Prostate gland (tissue), 2 donors: Measurements from ENCODE around the gene CD69. TPM values are rescaled to one million over a fixed set of nuclear protein-coding genes. Genes with fewer than 3 reads are reported as not detected.
"Not testable (repeated sequence)": the region's sequence is repeated elsewhere in the genome, so short reads cannot be mapped to it uniquely, and the experiment has no call there.

ENCODE experiments used
- DNase-seq: peaks from one replicate; pipeline ENCODE4 v3.0.0-alpha.2; 2019; ENCODE audit warnings: low spot score
- H3K27ac ChIP-seq, 2 donors: fragments of 200-600 bp; sonication (generic); 2 replicates each; pipeline ENCODE4 v1.5.1; 2017 to 2019
- H3K27me3 ChIP-seq: fragments of 200-600 bp; sonication (generic); replicated peaks from 2 replicates; pipeline ENCODE4 v1.5.1; 2019; ENCODE audit not compliant: insufficient read depth
- H3K36me3 ChIP-seq, 2 donors: fragments of 200-600 bp; sonication (generic); 1 replicate in 1 of 2; 2 replicates in 1 of 2; pipeline versions ENCODE4 v1.5.1 to v1.8.1; 2017 to 2019
- H3K4me1 ChIP-seq: fragments of 200-600 bp; sonication (generic); replicated peaks from 2 replicates; pipeline ENCODE4 v1.5.1; 2019
- H3K4me3 ChIP-seq, 2 donors: fragments of 200-600 bp; sonication (generic); 2 replicates each; pipeline ENCODE4 v1.5.1; 2017 to 2019
- H3K9me3 ChIP-seq: fragments of 200-600 bp; sonication (generic); 2 replicates; pipeline ENCODE4 v1.5.1; 2017
- CTCF ChIP-seq, 4 experiments: fragments of 200-600 bp in 2 of 4; fragments of 450-650 bp in 2 of 4; sonication (generic) in 2 of 4; IDR thresholded peaks; 1 replicate in 3 of 4; 2 replicates in 1 of 4; pipeline ENCODE4 v1.5.1; 2016 to 2019; ENCODE audit warnings: antibody characterized with exemption in 4 of 4, mild to moderate bottlenecking in 2 of 4, moderate library complexity in 2 of 4
- POLR2A ChIP-seq: fragments of 450-650 bp; IDR thresholded peaks from one replicate; pipeline ENCODE4 v1.6.1; 2016; ENCODE audit warnings: antibody characterized with exemption, mild to moderate bottlenecking
- POLR2AphosphoS5 ChIP-seq: sonication (generic); formaldehyde crosslinking; IDR thresholded peaks from one replicate; pipeline ENCODE4 v1.6.1; 2017; ENCODE audit warnings: antibody characterized with exemption
- WGBS: methylation state at CpG from one replicate; pipeline ENCODE4 v1.1.5; 2018; 5-methylcytosine and 5-hydroxymethylcytosine counted together
- intact Hi-C: fragments of 100-400 bp; cut with DNase I; formaldehyde crosslinking; loops from one replicate; pipeline ENCODE4 v1.14.2; 2022
- total RNA-seq, 2 donors: library from RNA; depleted of rRNA; stranded (reverse); fragments of >200 nt; gene quantifications; one replicate each; pipeline ENCODE4 v1.1.0, GENCODE V29; 2016

The CD69 gene
- total RNA-seq, 2 donors from 2014 or later = 1.9 to 2.2 TPM

- Histone ChIP-seq H3K36me3 (no peaks in the 10 kb centered on the region), H3K27ac (no peak overlapping the region), H3K4me3 (no peak overlapping the region), H3K27me3 (no peaks in the 10 kb centered on the region), H3K4me1 (no peaks in the 10 kb centered on the region), H3K9me3 (no peaks in the 10 kb centered on the region)
- intact Hi-C loops = loop anchor here (5.0 kb wide), 1 partner anchor 376 kb away; no protein-coding TSS in a partner anchor
- TF ChIP-seq CTCF (IDR thresholded peaks at IDR 0.05) (peak; percentile 48 to 72 (median 62)), POLR2A (no peak), POLR2AphosphoS5 (no peak)
- 62% methylated on average over 12 of the region's 12 CpGs for WGBS
- peak; percentile 17 for DNase-seq
These were observed 52.6 kb downstream of the CD69 start for GRCh38 chr12:9707864-9708808.

DNA sequence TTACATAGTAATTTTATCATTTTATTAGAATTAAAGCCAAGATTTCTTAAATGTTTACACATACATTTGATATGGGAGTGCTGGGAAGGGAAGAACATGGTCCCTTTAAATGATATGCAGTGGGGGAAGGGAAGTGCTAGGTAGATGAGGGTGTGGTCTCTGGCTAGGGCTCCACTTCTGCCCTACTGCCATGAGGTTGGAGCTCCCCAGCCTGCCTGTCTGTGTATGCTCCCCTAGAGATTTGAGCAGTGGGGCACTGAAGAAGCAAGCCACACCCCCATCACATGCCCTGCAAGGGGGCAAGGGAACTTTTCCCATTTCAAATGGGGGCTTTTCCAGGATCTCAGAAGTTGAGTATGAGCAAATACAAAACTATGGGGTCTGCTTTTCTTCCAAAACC, 53.3 kb downstream of the CD69 start:
- no peaks in the 10 kb centered on the region for H3K27me3 ChIP-seq
- H3K4me3 ChIP-seq = no peak overlapping the region
- intact Hi-C loops = loop anchor here (5.0 kb wide), 1 partner anchor 375 kb away; no protein-coding TSS in a partner anchor
- no peaks in the 10 kb centered on the region for H3K36me3 ChIP-seq
- no peak overlapping the region for H3K27ac ChIP-seq
- H3K4me1 ChIP-seq = no peaks in the 10 kb centered on the region
- DNase-seq = no peak
- TF ChIP-seq CTCF (IDR thresholded peaks at IDR 0.05) = no peak
- no peak for TF ChIP-seq POLR2A
- TF ChIP-seq POLR2AphosphoS5 = no peak
- H3K9me3 ChIP-seq = no peaks in the 10 kb centered on the region

- Histone ChIP-seq H3K9me3 (no peaks in the 10 kb centered on the region), H3K27ac (no peak overlapping the region), H3K27me3 (no peaks in the 10 kb centered on the region), H3K36me3 (no peaks in the 10 kb centered on the region), H3K4me1 (no peaks in the 10 kb centered on the region), H3K4me3 (no peak overlapping the region)
- no peak for TF ChIP-seq CTCF (IDR thresholded peaks at IDR 0.05)
- no peak for TF ChIP-seq POLR2A
- TF ChIP-seq POLR2AphosphoS5 = no peak
- intact Hi-C loops = loop anchor here (5.0 kb wide), 1 partner anchor 374 kb away; no protein-coding TSS in a partner anchor
- DNase-seq = no peak
These were observed 54.5 kb downstream of the CD69 start for GRCh38 chr12:9706086-9706685.

- H3K4me1 ChIP-seq, DNase-seq, H3K27ac ChIP-seq, H3K9me3 ChIP-seq, H3K36me3 ChIP-seq, H3K4me3 ChIP-seq, intact Hi-C loops, H3K27me3 ChIP-seq: not testable (repeated sequence)
- 93% methylated on average over 5 of the region's 5 CpGs for WGBS
These were observed 56.1 kb downstream of the CD69 start for GRCh38 chr12:9704561-9704960.

Other genes with a start within 250 kb of the CD69 start
- under 1 TPM in 1 of 2 donors, not detected in 1; 0.14 TPM for gene KLRB1, start 153.0 kb downstream of the CD69 start, total RNA-seq
- gene CLEC2D, start 91.2 kb downstream of the CD69 start, total RNA-seq = 10 to 100 TPM in 1 of 2 donors, 1 to 10 TPM in 1; 4.1 to 19.9 TPM
- gene CLECL1, start 27.8 kb downstream of the CD69 start, total RNA-seq = not detected
- gene KLRF1, start 66.6 kb upstream of the CD69 start, total RNA-seq = not detected
- gene CLEC2B, start 108.5 kb upstream of the CD69 start, total RNA-seq = 1 to 10 TPM; 4.1 to 6.0 TPM
- not detected for gene KLRF2, start 120.6 kb upstream of the CD69 start, total RNA-seq
- not detected for gene CLEC2A, start 171.5 kb upstream of the CD69 start, total RNA-seq
- gene CLEC12A, start 210.5 kb upstream of the CD69 start, total RNA-seq = under 1 TPM in 1 of 2 donors, not detected in 1; 0.18 TPM
- gene CLEC1B, start 238.2 kb upstream of the CD69 start, total RNA-seq = 1 to 10 TPM in 1 of 2 donors, not detected in 1; 1.5 TPM
- gene CLEC12B, start 249.7 kb upstream of the CD69 start, total RNA-seq = 10 to 100 TPM in 1 of 2 donors, under 1 TPM in 1; 0.05 to 47.9 TPM